Sigmoid colon (tissue), 4 donors: ENCODE results near the gene TSPAN16.

Experiments used
- EP300 ChIP-seq, 4 donors: sonication (generic); formaldehyde crosslinking; IDR thresholded peaks; one replicate each; pipeline ENCODE4 v1.6.1; 2017; ENCODE audit warnings: antibody characterized with exemption in 4 of 4
- POLR2A ChIP-seq, 2 donors: fragments of 450-650 bp; IDR thresholded peaks; one replicate each; pipeline ENCODE4 v1.6.1; 2016; ENCODE audit warnings: antibody characterized with exemption in 2 of 2, mild to moderate bottlenecking in 2 of 2, moderate library complexity in 2 of 2
- TF ChIP-seq, protein P1 (sequence below), 4 experiments: fragments of 450-650 bp in 3 of 4; fragments of 200-600 bp in 1 of 4; IDR thresholded peaks; one replicate each; pipeline ENCODE4 v1.5.1; 2016 to 2019; ENCODE audit warnings: antibody characterized with exemption in 4 of 4, mild to moderate bottlenecking in 3 of 4, moderate library complexity in 2 of 4

DNA sequence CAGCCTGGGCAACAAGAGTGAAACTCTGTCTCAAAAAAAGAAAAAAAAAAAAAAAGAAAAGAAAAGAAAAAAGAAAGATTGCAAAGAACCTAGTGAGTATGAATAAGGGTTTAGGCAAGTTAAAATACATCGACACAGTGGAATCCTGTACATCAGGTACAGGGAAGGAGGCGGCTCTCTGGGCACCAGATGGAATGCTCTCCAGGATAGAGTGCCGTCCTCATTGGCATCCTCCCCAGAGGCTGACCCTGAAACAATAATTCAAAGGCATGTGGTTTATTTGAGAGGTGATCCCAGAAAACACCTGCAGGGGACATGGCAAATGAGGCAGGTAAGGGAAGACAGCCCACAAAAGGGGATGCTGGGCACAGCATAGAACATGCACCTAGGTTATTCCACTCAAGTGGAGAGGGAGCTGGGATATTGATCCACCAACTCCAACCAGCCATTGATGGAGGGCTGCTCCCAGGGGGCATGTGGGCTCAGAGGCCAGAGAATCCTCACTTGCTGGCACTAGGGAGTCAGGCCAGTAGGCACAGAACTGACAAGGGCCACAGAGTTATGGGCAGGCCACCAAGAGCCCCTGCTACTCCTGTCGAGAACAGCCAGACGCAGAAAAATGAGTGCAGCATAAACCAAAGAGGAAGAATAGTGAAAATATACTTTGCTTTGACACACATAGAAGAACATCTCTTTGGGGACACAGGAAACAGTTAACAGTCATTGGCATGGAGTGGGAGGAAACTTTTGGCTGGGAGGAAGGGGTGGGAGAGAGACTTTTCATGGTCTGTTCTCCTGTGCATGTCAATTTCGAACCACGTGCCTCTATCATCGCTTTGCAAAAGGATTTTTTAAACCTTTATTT lies 4.2 kb downstream of the TSPAN16 start:
- TF ChIP-seq, protein P1, sequence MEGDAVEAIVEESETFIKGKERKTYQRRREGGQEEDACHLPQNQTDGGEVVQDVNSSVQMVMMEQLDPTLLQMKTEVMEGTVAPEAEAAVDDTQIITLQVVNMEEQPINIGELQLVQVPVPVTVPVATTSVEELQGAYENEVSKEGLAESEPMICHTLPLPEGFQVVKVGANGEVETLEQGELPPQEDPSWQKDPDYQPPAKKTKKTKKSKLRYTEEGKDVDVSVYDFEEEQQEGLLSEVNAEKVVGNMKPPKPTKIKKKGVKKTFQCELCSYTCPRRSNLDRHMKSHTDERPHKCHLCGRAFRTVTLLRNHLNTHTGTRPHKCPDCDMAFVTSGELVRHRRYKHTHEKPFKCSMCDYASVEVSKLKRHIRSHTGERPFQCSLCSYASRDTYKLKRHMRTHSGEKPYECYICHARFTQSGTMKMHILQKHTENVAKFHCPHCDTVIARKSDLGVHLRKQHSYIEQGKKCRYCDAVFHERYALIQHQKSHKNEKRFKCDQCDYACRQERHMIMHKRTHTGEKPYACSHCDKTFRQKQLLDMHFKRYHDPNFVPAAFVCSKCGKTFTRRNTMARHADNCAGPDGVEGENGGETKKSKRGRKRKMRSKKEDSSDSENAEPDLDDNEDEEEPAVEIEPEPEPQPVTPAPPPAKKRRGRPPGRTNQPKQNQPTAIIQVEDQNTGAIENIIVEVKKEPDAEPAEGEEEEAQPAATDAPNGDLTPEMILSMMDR (IDR thresholded peaks at IDR 0.05): no peak
- TF ChIP-seq EP300 (IDR thresholded peaks at IDR 0.05): no peak
- TF ChIP-seq POLR2A (IDR thresholded peaks at IDR 0.05): no peak
